ENCODE measurements around the gene OR10G7.
"Not testable (repeated sequence)": the region's sequence is repeated elsewhere in the genome, so short reads cannot be mapped to it uniquely, and the experiment has no call there.

Gene OR10G7

GRCh38 chr11:124039557-124039956 lies 1.6 kb downstream of the OR10G7 start:
- no peak for DNase-seq (ENCODE audit: low read depth)

GRCh38 chr11:124036666-124037065 lies 4.5 kb downstream of the OR10G7 start:
- DNase-seq (ENCODE audit: low read depth) = no peak

- no peak for DNase-seq (ENCODE audit: low read depth)
Observed at GRCh38 chr11:124026498-124026897, 14.6 kb downstream of the OR10G7 start, which contains the start of gene OR10G8. Gene OR10G8, plus strand, starts transcription at chr11:124026798. Its CDS starts 2,825 bp downstream, at chr11:124029623.

- DNase-seq (ENCODE audit: low read depth) = not testable (repeated sequence)
Observed at GRCh38 chr11:124015837-124016236, 25.3 kb downstream of the OR10G7 start.

GRCh38 chr11:124012697-124013096 lies 28.4 kb downstream of the OR10G7 start, which contains the start of gene OR10G4:
Gene OR10G4, plus strand, starts transcription at chr11:124012997. Its CDS starts 2,578 bp downstream, at chr11:124015575.
- DNase-seq (ENCODE audit: low read depth) = no peak

- no peak for DNase-seq (ENCODE audit: low read depth)
Observed at GRCh38 chr11:123995119-123995518, 46.0 kb downstream of the OR10G7 start, which contains the start of gene OR10G6. Gene OR10G6, minus strand, starts transcription at chr11:123995161. Its CDS starts 0 bp downstream, at chr11:123995161.
